Thyroid gland (tissue), 4 donors: Measurements from ENCODE around the gene EXOC3L4.

Source experiments
- POLR2A ChIP-seq, 2 donors: fragments of 450-650 bp; IDR thresholded peaks; one replicate each; pipeline ENCODE4 v1.6.1; 2017; ENCODE audit warnings: antibody characterized with exemption in 2 of 2, mild to moderate bottlenecking in 2 of 2, moderate library complexity in 1 of 2
- TF ChIP-seq, protein P1 (sequence below), 6 experiments: fragments of 200-600 bp in 3 of 6; fragments of 450-650 bp in 3 of 6; sonication (generic) in 3 of 6; IDR thresholded peaks; one replicate each; pipeline ENCODE4 v1.5.1; 2016 to 2019; ENCODE audit warnings: antibody characterized with exemption in 6 of 6, mild to moderate bottlenecking in 2 of 6, inconsistent platforms in 1 of 6, moderate library complexity in 1 of 6

DNA sequence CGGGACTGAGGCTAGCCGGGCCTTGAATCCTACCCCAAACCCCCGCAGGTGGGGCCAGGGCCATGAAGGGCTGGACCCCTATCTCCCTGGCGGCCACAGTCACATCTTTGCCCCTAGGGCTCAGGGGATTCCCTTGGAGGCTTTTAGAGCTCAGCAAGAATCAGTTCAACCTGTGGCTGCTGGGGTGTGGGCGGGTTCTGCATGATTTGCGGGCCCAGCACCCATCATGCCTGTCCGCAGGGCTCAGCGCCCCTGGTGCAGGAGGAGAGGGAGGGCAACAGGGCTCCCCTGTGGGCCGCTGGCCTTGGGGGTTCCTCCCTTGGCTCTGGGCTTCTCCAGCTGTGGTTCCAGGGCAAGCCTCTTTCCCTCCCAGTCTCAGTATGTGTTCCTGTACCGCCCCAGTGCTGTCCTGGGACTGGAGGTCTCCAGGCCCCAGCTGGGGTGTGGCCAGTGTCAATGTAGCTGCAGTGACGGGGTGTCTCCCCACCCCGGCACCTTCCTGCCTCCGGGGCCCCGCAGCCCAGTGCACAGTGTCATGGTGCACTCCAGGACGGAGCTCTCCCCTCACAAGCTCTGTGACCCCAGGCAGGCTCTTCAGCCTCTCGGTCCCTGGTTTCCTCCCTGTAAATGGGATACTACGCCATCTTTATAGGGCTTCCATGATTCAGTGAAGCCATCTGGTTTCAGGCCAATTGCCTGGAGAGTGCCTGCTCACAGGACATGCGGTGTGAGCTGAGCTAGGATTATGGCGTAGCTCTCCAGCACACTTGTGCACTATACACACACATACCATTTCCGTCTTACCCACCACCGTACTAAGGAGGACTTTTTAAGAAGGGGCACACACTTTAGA lies 20.4 kb upstream of the EXOC3L4 start:
- TF ChIP-seq, protein P1, sequence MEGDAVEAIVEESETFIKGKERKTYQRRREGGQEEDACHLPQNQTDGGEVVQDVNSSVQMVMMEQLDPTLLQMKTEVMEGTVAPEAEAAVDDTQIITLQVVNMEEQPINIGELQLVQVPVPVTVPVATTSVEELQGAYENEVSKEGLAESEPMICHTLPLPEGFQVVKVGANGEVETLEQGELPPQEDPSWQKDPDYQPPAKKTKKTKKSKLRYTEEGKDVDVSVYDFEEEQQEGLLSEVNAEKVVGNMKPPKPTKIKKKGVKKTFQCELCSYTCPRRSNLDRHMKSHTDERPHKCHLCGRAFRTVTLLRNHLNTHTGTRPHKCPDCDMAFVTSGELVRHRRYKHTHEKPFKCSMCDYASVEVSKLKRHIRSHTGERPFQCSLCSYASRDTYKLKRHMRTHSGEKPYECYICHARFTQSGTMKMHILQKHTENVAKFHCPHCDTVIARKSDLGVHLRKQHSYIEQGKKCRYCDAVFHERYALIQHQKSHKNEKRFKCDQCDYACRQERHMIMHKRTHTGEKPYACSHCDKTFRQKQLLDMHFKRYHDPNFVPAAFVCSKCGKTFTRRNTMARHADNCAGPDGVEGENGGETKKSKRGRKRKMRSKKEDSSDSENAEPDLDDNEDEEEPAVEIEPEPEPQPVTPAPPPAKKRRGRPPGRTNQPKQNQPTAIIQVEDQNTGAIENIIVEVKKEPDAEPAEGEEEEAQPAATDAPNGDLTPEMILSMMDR (IDR thresholded peaks at IDR 0.05): no peak
- no peak for TF ChIP-seq POLR2A (IDR thresholded peaks at IDR 0.05)
